ENCODE results near the gene ACTRT3.
"Not testable (repeated sequence)": the region's sequence is repeated elsewhere in the genome, so short reads cannot be mapped to it uniquely, and the experiment has no call there.

Gene ACTRT3

GRCh38 chr3:169772897-169773816 is 3.8 kb upstream of the ACTRT3 start, which contains the start of gene MYNN:
Gene MYNN (plus strand): TSS chr3:169773396. CDS start chr3:169774296, 900 bp downstream.
- DNase-seq (ENCODE audit: low read depth in 2 of 2) = peak; percentile 81 to 89

DNA sequence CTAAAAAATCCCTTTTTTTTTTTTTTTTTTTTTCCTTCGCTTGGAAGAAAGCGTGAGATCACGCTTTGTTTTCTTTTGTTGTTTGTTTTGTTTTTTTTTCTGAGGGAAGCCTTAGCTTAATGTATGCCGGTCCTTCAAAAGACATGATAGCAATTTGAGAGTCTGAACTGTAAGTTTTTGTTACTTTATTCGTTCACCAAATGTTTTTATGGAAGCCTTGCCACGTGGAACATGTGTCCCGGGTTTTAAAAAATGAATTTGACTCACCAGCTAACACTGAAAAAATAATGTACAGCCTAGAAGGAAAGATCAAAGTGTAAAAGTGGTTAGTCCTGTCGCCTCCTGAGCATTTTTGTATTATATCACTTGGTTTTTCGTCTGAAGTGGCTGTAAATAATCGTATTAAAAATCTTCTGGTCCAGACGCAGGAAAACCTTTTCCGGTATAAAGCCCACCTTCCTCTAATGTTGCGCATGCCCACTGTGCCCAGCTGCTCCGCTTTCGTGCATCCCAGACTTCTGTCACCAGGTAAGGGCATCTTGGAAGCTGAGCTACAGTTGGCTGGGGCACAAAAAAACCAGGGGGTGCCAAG is 3.0 kb upstream of the ACTRT3 start:
- peak in 1 of 2 donors; percentile 36 for DNase-seq (ENCODE audit: low read depth in 2 of 2)

DNA sequence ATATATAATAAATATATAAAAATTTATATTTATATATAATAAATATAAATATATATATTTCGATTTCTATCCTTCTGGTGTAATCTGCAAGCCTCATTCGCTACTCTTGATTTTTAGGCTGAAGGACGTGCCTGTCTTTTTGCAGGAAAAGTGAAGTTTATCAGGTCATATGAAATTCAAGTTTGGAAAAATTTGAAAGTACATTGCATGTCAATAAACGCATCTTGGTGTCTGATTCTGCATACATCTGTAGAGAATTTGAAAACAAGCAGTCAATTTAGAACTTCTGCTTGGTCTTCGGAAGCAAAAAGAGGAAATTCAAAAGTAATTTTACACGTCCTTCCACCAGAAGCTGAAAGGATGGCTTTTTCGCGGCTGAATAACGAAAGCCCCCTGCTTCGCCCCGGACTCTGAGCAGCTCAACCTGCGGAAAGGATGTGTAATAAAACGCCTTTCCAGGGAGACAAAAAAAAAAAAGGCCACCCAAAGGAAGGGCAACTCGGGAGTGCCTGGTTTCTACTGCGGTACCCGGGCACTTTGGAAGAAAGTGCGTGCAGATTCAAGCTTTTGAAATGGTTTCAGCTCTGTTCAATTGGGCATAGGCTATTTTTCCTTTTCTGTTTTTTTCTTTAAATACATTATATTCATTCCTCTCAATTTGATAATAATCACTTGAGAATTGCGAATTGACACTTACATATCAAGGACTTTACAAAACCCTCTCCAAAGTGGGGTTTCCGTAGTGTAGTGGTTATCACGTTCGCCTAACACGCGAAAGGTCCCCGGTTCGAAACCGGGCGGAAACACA is 2.3 kb upstream of the ACTRT3 start:
- DNase-seq (ENCODE audit: low read depth in 2 of 2) = no peak

DNA sequence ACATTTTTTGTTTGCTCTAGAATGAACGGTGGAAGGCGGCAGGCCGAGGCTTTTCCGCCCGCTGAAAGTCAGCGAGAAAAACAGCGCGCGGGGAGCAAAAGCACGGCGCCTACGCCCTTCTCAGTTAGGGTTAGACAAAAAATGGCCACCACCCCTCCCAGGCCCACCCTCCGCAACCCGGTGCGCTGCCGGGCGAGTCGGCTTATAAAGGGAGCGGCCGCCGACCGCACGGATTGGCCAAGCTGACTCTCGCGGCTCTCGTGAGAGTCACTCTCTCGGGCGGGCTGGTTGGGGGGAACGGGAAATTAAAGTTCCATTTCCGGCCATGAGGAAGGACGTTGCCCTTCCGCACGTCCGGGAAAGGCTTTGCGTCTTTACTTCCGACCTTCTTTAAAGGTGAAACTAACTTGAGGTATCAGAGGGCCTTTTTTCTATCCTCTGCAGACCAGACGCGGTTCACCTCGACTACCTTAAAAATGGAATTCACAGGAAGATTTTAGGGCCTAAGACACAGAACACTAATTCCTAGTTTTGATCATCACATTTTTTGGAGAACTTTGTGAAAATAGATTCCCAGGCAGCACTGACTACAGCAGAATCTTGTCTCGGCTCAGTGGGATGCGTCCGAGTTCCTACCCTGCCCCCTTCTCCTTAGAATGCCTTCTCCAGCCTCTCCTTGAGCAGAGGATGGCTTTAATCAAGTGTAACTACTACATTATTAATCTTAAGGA is 4.3 kb downstream of the ACTRT3 start, which contains the start of gene TERC:
Gene TERC (minus strand): TSS at position 179 of the 731 bp plus-strand sequence.
- DNase-seq (ENCODE audit: low read depth in 2 of 2) = peak; percentile 84 to 87

GRCh38 chr3:169764312-169764881 is 5.0 kb downstream of the ACTRT3 start:
- peak; percentile 40 to 45 for DNase-seq (ENCODE audit: low read depth in 2 of 2)

GRCh38 chr3:169760479-169760878 is 8.9 kb downstream of the ACTRT3 start:
- DNase-seq (ENCODE audit: low read depth in 2 of 2) = no peak

DNA sequence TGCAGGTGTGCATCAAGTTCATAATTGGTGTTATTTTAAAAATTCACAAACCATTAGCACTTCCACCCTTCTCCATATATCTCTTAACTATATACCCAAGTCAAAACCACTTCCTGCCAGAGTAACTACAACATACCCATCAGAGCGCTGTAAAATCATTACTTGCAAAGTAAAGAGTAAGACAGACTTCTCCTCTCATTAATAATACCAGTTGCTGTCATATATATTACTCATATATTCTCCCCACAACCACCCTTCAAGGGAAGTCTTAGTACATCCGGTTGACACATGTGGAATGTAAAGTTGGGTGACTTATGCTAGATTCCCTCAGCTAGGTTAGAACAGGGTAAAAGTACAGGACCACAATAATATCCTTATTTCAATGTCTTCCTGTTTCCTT is 10.1 kb downstream of the ACTRT3 start:
- DNase-seq (ENCODE audit: low read depth in 2 of 2) = no peak

DNA sequence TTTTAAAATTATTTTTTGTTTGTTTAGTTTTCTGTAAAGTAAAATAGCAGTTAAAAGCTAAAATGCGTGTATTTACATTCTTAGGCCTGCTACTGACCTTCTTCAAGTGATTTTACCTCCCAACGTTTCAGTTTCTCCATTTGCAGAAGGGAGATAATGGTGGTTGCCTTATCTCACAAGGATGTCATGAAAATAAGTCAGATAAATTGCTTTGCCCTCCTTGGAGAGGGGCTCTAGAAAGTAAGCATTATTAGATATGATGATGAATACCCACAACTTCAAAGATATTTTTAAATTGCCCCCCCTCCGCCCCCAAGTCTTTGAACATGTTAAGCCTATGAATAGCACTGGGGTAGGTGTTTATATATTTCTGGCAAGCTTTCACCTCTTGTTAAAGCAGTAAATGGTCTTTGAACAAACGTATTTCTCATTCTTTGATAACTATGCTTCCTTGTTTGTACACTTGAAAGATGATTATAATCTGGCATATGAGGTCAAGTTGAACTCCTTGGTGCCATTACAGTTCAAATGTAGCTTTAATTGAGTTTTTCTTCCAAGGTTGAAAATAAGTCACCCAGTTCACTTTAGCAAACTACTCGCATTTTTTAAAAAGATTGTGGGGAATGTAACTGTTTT is 10.9 kb downstream of the ACTRT3 start:
- no peak for DNase-seq (ENCODE audit: low read depth in 2 of 2)

DNA sequence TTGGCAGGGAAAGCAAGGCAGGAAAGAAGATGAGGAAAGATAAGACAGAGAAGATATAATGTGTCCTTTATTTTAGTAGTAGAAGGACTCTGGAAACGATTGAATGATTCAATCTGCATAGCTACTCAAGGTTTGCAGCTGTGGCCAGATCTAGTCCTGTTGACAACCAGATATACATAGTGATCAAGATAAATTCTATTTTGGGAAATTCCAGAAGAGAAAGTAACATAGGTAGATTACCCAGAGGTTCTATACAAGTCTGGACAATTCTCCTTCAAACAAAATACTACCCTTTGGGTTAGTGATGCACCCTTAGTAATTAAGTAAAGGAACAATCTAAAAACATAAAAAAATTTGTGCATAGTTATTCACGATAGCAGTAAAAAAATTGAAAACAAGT is 13.9 kb downstream of the ACTRT3 start:
- DNase-seq (ENCODE audit: low read depth in 2 of 2) = no peak

DNA sequence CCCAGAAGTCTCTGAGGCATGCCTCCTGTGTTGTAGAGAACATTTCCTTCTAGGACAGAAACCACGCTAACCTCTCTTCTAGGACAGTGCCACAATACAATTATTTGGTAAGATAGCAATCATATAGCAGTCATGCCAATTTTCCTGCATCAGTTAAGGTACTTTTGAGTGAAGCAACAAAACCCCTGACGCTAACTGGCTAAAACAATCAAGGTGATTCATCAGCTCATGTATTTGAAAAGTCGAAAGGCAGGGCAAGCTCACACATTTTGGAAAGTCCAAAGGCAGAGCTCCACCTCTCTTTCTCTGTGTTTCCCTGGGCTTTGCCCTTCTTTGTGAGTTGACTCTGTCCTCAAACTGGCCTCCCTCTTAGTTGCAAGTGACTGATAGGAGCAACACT is 14.7 kb downstream of the ACTRT3 start:
- no peak for DNase-seq (ENCODE audit: low read depth in 2 of 2)

GRCh38 chr3:169751875-169752274 is 17.5 kb downstream of the ACTRT3 start:
- no peak for DNase-seq (ENCODE audit: low read depth in 2 of 2)

DNA sequence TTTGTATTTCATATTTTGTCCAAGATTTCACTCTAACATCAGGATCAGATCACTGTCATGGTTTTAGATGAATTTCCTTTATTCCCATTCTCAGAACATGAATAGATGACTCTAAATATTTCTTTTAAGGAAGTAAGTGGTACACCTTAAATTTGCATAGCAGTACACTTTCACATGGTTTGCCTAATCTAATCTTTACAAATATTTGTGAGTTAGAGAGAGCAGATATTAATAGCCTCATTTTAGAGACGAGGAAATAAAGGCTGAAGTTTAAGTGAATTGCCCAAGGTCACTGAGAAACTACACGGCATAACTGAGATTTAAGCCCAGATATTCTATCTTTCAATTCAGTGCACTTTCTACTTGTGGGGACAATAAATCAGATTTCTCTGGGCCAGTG is 18.7 kb downstream of the ACTRT3 start:
- no peak for DNase-seq (ENCODE audit: low read depth in 2 of 2)

- no peak for DNase-seq (ENCODE audit: low read depth in 2 of 2)
Observed at GRCh38 chr3:169748670-169749069, 20.7 kb downstream of the ACTRT3 start.

DNA sequence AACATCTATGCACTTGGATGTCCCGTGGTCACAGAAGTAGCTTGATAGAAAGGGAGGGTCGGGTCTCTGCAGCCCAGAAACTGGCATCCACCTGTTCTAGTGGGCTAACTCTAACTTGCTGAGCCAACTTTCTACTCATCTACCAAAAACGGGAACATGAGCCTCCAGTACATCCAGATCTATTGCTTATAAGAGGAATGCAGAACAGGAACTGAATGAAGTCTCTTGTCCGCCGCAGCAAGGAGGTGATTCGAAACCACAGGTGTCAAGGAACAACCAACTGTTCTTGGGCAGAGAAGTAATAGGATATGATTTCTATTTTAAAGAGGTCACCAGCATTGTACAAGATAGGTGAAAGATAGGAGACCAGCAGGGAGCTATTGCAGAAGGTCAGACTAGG is 22.4 kb downstream of the ACTRT3 start:
- DNase-seq (ENCODE audit: low read depth in 2 of 2) = no peak

GRCh38 chr3:169744366-169745054 is 24.9 kb downstream of the ACTRT3 start:
- DNase-seq (ENCODE audit: low read depth in 2 of 2) = no peak

DNA sequence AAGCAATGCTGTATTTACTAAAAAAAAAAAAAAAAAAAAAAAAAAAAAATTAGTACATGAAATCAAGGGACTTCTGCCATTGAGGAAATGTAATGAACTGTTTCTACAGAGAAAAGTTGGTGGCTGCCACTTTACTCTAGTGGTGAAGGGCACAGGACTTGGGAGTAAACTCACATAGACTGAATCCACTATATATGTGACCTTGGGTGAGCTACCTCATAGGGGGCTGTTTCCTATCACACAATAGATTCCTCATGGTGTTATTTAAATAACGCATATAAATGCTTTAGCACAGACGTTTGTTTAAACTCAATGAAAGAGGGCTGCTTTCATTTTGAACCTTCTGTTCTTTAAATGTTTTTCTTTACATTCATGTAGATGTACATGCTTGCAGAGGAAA is 30.3 kb downstream of the ACTRT3 start:
- no peak for DNase-seq (ENCODE audit: low read depth in 2 of 2)

DNA sequence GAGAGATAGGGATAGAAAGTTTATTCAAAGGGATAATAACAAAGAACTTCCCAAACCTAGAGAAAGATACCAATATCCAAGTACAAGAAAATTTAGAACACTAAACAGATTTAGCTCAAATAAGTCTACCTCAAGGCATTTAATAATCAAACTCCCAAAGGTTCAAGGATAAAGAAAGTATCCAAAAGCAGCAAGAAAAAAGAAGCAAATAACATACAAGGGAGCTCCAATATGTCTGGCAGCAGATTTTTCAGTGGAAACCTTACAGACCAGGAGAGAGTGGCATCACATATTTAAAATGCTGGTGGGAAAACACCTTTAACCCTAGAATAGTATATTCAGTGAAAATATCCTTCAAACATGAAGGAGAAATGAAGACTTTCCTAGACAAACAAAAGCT is 37.5 kb downstream of the ACTRT3 start:
- DNase-seq (ENCODE audit: low read depth in 2 of 2) = not testable (repeated sequence)

DNA sequence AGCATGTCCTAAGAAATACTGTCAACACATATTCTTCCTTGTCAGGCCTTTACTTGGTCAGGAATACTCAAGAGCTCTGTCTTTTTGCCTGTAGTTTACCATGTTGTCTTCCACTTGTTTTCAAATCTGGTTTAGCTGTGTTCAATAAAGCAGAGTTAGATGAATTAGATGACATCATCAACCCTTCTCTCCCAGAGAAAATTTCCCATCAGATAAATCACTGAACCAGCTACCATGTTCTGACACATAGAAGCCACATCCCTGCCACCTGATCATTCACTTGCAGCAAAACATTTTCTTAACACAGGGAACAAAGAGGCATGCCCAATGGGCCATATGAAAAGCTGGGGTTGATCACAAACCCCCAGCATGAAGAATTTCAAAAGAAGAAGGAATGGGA is 46.6 kb downstream of the ACTRT3 start:
- no peak for DNase-seq (ENCODE audit: low read depth in 2 of 2)

DNA sequence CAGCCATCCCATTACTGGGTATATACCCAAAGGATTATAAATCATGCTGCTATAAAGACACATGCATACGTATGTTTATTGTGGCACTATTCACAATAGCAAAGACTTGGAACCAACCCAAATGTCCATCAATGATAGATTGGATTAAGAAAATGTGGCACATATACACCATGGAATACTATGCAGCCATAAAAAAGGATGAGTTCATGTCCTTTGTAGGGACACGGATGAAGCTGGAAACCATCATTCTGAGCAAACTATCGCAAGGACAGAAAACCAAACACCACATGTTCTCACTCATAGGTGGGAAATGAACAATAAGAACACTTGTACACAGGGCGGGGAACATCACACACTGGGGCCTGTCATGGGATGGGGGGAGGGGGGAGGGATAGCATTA is 50.9 kb downstream of the ACTRT3 start:
- DNase-seq (ENCODE audit: low read depth in 2 of 2) = not testable (repeated sequence)
